ENCODE measurements around the gene CHST10.

The CHST10 gene

GRCh38 chr2:100424277-100424875, 6.9 kb upstream of the CHST10 start:
- H3K27me3 Mint-ChIP-seq: peaks cover 30% of the 10 kb centered on the region
- no peak overlapping the region for H3K27ac Mint-ChIP-seq
- peaks cover 6% of the 10 kb centered on the region for H3K4me1 Mint-ChIP-seq
- H3K4me3 Mint-ChIP-seq: no peak overlapping the region
- H3K36me3 Mint-ChIP-seq: no peaks in the 10 kb centered on the region
- H3K9me3 Mint-ChIP-seq: no peaks in the 10 kb centered on the region
- no peak for ATAC-seq

- Mint-ChIP-seq H3K36me3 (no peaks in the 10 kb centered on the region), H3K27me3 (peaks cover 30% of the 10 kb centered on the region)
- no peak for ATAC-seq
These were observed 6.2 kb upstream of the CHST10 start for GRCh38 chr2:100423631-100424030.

GRCh38 chr2:100422320-100423055, 5.0 kb upstream of the CHST10 start:
- ATAC-seq: no peak
- H3K9me3 Mint-ChIP-seq: no peaks in the 10 kb centered on the region
- no peak overlapping the region for H3K27ac Mint-ChIP-seq
- no peaks in the 10 kb centered on the region for H3K36me3 Mint-ChIP-seq
- peaks cover 26% of the 10 kb centered on the region for H3K27me3 Mint-ChIP-seq
- peaks cover 3% of the 10 kb centered on the region for H3K4me1 Mint-ChIP-seq
- no peak overlapping the region for H3K4me3 Mint-ChIP-seq

More at GRCh38 chr2:100423631-100424030, 6.2 kb upstream of the CHST10 start:
- H3K4me1 Mint-ChIP-seq: peaks cover 6% of the 10 kb centered on the region
- H3K4me3 Mint-ChIP-seq: no peak overlapping the region
- H3K27ac Mint-ChIP-seq: no peak overlapping the region
- no peaks in the 10 kb centered on the region for H3K9me3 Mint-ChIP-seq

GRCh38 chr2:100419915-100420314, 2.4 kb upstream of the CHST10 start:
- Mint-ChIP-seq H3K27me3 (peaks cover 11% of the 10 kb centered on the region), H3K27ac (no peak overlapping the region), H3K4me1 (peaks cover 23% of the 10 kb centered on the region), H3K4me3 (no peak overlapping the region), H3K9me3 (no peaks in the 10 kb centered on the region), H3K36me3 (no peaks in the 10 kb centered on the region)
- ATAC-seq: no peak

- H3K9me3 Mint-ChIP-seq: no peaks in the 10 kb centered on the region
- H3K27ac Mint-ChIP-seq: peak overlapping the region; percentile 93
- peak overlapping the region; percentile 23 for H3K4me3 Mint-ChIP-seq
- H3K27me3 Mint-ChIP-seq: no peaks in the 10 kb centered on the region
- ATAC-seq: no peak
- H3K36me3 Mint-ChIP-seq: peaks cover 10% of the 10 kb centered on the region
- H3K4me1 Mint-ChIP-seq: peaks cover 38% of the 10 kb centered on the region
These were observed 1.0 kb upstream of the CHST10 start for GRCh38 chr2:100418406-100418962.

- Mint-ChIP-seq H3K4me1 (peaks cover 38% of the 10 kb centered on the region), H3K36me3 (peaks cover 17% of the 10 kb centered on the region), H3K27ac (peak overlapping the region; percentile 93), H3K27me3 (no peaks in the 10 kb centered on the region), H3K9me3 (no peaks in the 10 kb centered on the region), H3K4me3 (peak overlapping the region; percentile 79)
- no peak for ATAC-seq
These were observed 250 bp upstream of the CHST10 start for GRCh38 chr2:100417711-100418124.

GRCh38 chr2:100416397-100416934, 1.0 kb downstream of the CHST10 start:
- peaks cover 21% of the 10 kb centered on the region for H3K36me3 Mint-ChIP-seq
- H3K4me1 Mint-ChIP-seq: peaks cover 38% of the 10 kb centered on the region
- H3K4me3 Mint-ChIP-seq: peak overlapping the region; percentile 95
- no peak for ATAC-seq
- H3K9me3 Mint-ChIP-seq: no peaks in the 10 kb centered on the region
- H3K27me3 Mint-ChIP-seq: no peaks in the 10 kb centered on the region
- peak overlapping the region; percentile 93 for H3K27ac Mint-ChIP-seq

GRCh38 chr2:100413571-100413970, 3.9 kb downstream of the CHST10 start:
- no peaks in the 10 kb centered on the region for H3K9me3 Mint-ChIP-seq
- H3K36me3 Mint-ChIP-seq: peaks cover 30% of the 10 kb centered on the region
- no peak overlapping the region for H3K4me3 Mint-ChIP-seq
- H3K4me1 Mint-ChIP-seq: peaks cover 44% of the 10 kb centered on the region
- no peak for ATAC-seq
- peak overlapping the region; percentile 22 for H3K27ac Mint-ChIP-seq
- no peaks in the 10 kb centered on the region for H3K27me3 Mint-ChIP-seq

GRCh38 chr2:100412881-100413321, 4.6 kb downstream of the CHST10 start:
- no peak overlapping the region for H3K4me3 Mint-ChIP-seq
- no peak overlapping the region for H3K27ac Mint-ChIP-seq
- H3K4me1 Mint-ChIP-seq: peaks cover 44% of the 10 kb centered on the region
- ATAC-seq: no peak
- no peaks in the 10 kb centered on the region for H3K27me3 Mint-ChIP-seq
- no peaks in the 10 kb centered on the region for H3K9me3 Mint-ChIP-seq
- H3K36me3 Mint-ChIP-seq: peaks cover 30% of the 10 kb centered on the region

GRCh38 chr2:100412466-100412865, 5.0 kb downstream of the CHST10 start:
- Mint-ChIP-seq H3K27me3 (no peaks in the 10 kb centered on the region), H3K9me3 (no peaks in the 10 kb centered on the region), H3K4me3 (no peak overlapping the region), H3K36me3 (peaks cover 32% of the 10 kb centered on the region), H3K4me1 (peaks cover 44% of the 10 kb centered on the region), H3K27ac (no peak overlapping the region)
- ATAC-seq: no peak

GRCh38 chr2:100411841-100412292, 5.6 kb downstream of the CHST10 start:
- Mint-ChIP-seq H3K4me1 (peaks cover 40% of the 10 kb centered on the region), H3K27me3 (no peaks in the 10 kb centered on the region), H3K9me3 (no peaks in the 10 kb centered on the region), H3K27ac (no peak overlapping the region), H3K36me3 (peaks cover 38% of the 10 kb centered on the region), H3K4me3 (no peak overlapping the region)
- no peak for ATAC-seq

GRCh38 chr2:100409975-100410647, 7.4 kb downstream of the CHST10 start:
- Mint-ChIP-seq H3K27me3 (no peaks in the 10 kb centered on the region), H3K4me1 (peaks cover 22% of the 10 kb centered on the region), H3K4me3 (no peak overlapping the region), H3K9me3 (no peaks in the 10 kb centered on the region), H3K36me3 (peaks cover 55% of the 10 kb centered on the region), H3K27ac (no peak overlapping the region)
- no peak for ATAC-seq

GRCh38 chr2:100409461-100409860, 8.0 kb downstream of the CHST10 start:
- Mint-ChIP-seq H3K4me3 (no peak overlapping the region), H3K27ac (no peak overlapping the region), H3K9me3 (no peaks in the 10 kb centered on the region), H3K36me3 (peaks cover 61% of the 10 kb centered on the region), H3K27me3 (no peaks in the 10 kb centered on the region), H3K4me1 (peaks cover 16% of the 10 kb centered on the region)
- ATAC-seq: no peak

- Mint-ChIP-seq H3K4me1 (peaks cover 11% of the 10 kb centered on the region), H3K27me3 (no peaks in the 10 kb centered on the region), H3K9me3 (no peaks in the 10 kb centered on the region), H3K4me3 (no peak overlapping the region), H3K36me3 (peaks cover 61% of the 10 kb centered on the region), H3K27ac (no peak overlapping the region)
- no peak for ATAC-seq
These were observed 8.5 kb downstream of the CHST10 start for GRCh38 chr2:100408941-100409340.

GRCh38 chr2:100408104-100408503, 9.4 kb downstream of the CHST10 start:
- no peaks in the 10 kb centered on the region for H3K9me3 Mint-ChIP-seq

More at GRCh38 chr2:100408104-100408503, 9.4 kb downstream of the CHST10 start:
- peaks cover 6% of the 10 kb centered on the region for H3K4me1 Mint-ChIP-seq
- H3K36me3 Mint-ChIP-seq: peaks cover 61% of the 10 kb centered on the region
- H3K4me3 Mint-ChIP-seq: no peak overlapping the region
- H3K27ac Mint-ChIP-seq: no peak overlapping the region
- no peak for ATAC-seq
- H3K27me3 Mint-ChIP-seq: no peaks in the 10 kb centered on the region
